LHCN-M2 (cell line): Measurements from ENCODE around the gene FOXA3. TPM values are rescaled to one million over a fixed set of nuclear protein-coding genes. Genes with fewer than 3 reads are reported as not detected.
A peak's percentile ranks its signal among the peaks of the same experiment; 100 is the strongest.
"Not testable (repeated sequence)": the region's sequence is repeated elsewhere in the genome, so short reads cannot be mapped to it uniquely, and the experiment has no call there.

ENCODE experiments used
- DNase-seq: peaks from one replicate; pipeline ENCODE4 v3.0.0-alpha.2; 2012; ENCODE audit warnings: low read depth
- total RNA-seq: library from RNA; depleted of rRNA; stranded (reverse); fragments of >200 nt; gene quantifications from 2 replicates; pipeline ENCODE4 v1.2.3, GENCODE V29; 2014

The FOXA3 gene
- total RNA-seq, 1 experiment from 2014 or later = not detected

DNA sequence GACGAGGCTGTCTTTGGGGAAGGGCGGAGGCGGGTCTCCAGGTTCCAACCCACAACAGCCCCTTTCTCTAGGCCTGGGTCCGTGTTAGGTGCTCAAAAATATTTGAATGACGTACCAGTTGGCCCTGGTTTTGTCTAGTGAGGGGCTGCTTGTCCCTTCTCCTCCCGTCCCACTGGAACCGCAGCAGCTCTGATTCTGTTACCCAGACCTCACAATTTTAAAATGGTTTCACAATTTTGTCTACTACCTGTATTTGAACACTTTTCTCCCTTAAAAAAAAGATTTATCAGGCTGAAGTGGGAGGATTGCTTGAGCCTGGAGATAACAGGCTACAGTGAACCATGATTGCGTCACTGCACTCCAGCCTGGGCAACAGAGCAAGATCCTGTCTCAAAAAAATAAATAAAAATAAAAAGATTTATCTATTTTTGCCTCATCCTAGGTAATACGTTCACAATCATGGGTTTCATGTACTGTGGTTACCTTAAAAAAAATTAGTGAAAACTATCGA lies 23.1 kb downstream of the FOXA3 start:
- DNase-seq = no peak

DNA sequence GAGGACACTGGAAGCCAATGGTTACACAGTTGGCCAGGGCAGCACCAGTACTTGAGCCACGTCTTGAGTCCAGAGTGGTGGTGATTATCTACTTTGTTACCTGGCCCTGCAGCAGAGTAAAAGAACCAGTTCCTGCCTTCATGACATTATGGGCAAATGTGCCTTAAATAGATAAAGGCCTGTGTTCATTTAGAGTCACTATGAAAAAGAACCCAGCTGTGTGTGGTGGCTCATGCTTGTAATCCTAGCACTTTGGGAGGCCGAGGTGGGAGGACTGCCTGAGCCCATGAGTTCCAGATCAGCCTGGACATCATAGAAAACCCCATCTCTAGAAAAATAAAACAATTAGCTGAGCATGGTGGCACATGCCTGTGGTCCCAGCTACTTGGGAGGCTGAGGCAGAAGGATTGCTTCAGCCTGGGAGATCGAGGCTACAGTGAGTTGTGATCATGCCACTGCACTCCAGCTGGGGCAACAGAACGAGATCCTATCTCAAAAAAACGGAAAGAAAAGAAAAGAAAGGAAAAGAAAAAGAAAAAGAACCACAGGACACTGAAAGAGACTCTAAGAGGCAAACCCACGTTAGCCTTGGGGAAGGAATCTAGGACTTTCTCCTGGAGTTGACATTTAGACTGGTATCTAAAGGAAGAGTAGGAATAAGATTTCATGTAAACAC lies 25.2 kb downstream of the FOXA3 start:
- no peak for DNase-seq

DNA sequence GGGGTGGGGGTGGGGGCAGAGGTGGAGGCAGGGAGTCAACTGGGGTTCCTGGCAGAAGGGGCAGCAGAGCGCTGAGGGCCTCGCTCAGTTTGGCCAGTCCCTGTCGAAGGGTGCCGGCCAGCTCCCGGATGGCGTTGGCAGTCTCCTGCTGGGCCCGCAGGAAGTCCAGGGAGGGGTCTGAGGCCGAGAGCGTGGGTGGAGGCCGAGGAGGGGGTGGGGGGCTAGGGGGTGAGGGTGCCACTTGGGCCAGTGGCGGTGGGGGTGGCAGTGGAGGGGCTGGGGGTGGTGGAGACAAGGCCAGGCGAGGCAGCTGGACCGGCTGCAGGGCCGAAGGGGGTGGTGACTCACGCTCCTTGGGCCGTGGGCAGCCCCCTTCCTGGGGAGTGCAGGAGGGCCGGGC lies 26.8 kb downstream of the FOXA3 start:
- DNase-seq = no peak

DNA sequence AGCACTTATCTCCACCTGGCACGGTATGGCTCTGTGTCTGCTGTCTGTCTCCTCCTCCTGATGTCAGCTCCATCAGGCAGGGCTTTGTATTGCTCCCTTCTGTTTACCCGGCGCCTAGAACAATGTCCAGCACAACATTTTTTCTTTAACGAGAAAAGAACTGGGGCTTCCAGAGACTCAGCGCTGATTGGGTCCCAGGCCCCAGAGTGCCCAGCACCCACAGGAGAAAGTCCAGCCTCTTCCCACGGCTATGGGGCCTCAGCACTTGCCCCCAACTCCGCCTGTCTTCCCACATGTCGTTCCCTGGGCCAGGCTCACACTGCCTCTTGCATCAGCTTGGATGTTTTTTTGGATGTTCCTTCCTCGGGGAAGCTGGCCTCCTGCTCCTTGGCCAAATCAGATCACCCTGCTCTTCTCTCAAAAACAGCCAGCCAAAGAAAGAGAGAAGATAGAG lies 31.4 kb downstream of the FOXA3 start:
- no peak for DNase-seq

DNA sequence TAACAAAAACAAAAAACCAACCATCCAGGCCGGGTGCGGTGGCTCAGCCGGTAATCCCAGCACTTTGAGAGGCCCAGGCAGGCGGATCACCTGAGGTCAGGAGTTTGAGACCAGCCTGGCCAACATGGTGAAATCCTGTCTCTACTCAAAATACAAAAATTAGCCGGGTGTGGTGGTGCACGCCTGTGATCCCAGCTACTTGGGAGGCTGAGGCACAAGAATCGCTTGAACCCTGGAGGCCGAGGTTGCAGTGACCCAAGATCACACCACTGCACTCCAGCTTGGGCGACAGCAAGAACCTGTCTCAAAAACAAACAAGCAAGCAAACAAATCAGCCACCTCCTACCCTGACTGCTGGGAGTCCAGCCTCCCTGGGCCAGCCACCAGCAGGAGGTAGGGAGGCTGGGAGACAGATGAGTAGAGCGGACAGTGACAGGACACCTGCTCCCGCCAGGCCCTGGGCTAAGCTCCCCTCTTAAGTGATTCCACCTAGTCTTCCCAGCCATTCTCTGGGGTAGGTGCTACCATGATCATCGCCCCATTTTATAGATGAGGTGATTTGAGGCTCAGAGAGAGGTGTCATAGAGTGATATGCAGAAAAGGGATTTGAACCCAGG lies 32.0 kb downstream of the FOXA3 start:
- not testable (repeated sequence) for DNase-seq

GRCh38 chr19:45897261-45897812 lies 33.2 kb downstream of the FOXA3 start:
- no peak for DNase-seq

- no peak for DNase-seq
Measured at GRCh38 chr19:45899253-45899652, 35.1 kb downstream of the FOXA3 start.

- no peak for DNase-seq
Measured at GRCh38 chr19:45899919-45900589, 35.9 kb downstream of the FOXA3 start.

GRCh38 chr19:45900738-45901431 lies 36.8 kb downstream of the FOXA3 start:
- DNase-seq = no peak

DNA sequence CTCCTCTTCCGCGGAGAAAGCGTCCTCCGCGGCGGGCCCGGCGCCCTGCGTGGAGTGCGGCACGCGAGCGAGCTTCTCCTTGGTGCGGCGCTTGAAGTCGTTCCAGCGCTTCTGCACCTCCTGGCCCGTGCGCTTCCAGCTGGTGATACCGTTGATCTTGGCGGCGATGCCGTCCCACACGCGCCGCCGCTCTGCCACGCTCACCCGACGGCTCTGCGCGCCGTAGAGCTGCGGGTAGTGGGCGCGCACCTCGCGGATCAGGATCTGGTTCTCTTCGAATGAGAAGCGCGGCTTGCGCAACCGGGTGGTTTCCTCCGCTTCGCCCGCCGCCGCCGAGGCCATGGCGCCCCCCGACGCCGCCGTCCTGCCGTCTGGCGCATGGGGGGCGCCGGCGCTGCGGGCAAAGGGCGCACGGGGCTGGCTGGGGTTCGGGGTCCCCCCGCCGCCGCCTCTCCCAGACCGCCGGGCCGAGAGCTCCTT lies 37.3 kb downstream of the FOXA3 start:
- no peak for DNase-seq

- DNase-seq = no peak
Measured at GRCh38 chr19:45901912-45902650, 38.0 kb downstream of the FOXA3 start, which contains the start of gene MYPOP. TSS of gene MYPOP (minus strand) at chr19:45902613. CDS start at chr19:45901773, 840 bp downstream.

DNA sequence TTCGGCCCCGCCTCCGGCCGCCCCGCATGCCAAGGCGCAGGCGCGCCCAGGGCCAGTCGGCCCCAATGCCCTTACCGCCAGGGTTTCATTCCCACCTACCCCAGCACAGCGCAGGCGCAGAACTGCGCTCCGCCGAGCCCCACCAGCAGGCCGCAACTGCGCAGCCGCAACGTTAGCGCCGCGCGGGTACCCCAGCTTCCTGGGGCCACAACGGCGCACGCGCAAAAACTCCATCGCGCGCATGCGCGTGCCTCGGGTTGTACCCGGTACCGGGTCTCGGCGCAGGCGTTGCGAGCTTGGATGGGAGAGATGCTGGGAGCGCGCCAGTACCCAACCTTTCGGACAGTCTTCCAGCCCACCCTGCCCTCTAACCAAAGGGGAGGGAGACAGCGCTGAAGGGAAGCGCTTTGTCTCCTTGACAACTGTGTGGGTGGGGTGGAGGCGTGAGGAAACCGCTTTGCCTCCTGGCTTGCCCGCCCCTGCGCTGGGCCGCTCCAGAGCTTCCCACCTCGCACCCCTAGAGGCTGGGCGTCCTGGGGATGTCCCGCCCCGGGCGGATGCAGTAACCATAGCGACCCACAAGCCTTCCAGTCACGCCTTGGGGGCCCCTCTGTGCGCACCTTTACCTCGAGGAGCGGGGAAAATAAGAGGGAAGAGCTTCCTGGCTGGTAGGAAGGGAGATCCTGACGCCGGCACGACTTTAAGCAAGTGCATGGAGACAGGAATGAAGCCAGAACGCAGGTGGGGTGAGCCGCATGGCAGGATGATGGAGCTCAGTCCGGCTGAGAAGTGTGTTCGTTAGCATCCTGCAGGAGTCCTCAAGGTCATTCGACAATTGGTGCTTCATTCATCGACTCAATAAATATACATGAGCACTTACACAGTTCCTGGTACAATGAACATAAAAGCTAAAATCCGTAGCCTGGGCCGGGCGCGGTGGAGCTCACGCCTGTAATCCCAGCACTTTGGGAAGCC lies 38.8 kb downstream of the FOXA3 start:
- peak; percentile 95 for DNase-seq

DNA sequence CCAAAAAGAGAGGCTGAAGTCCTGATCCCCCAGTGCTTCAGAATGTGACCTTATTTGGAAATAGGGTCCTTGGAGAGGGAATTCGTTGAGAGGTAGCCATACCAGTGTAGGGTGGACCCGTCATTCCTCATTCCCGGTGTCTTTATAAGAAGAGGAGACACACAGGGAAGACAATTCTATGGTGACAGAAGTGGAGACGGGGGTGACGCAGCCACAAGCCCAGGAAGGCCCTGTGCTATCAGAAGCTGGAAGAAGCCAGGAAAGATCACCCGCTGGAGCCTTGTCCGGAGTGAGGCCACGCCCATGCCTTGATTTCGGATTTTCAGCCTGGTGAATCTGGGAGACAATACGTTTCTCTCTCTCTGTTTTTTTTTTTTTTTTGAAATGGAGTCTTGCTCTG lies 40.9 kb downstream of the FOXA3 start:
- DNase-seq = no peak

DNA sequence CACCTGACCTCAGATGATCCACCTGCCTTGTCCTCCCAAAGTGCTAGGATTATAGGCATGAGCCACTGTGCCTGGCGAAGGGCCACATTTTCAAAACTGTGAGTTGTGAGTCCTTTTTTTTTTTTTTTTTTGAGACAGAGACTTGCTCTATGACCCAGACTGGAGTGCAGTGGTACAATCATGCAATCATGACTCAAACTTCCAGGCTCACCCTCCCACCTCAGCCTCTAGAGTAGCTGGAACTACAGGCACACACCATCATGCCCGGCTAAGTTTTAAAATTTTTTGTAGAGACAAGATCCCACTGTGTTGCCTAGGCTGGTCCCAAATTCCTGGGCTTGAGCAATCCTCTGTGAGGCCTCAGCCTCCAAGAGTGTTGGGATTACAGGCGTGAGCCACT lies 42.1 kb downstream of the FOXA3 start:
- DNase-seq = peak; percentile 35

DNA sequence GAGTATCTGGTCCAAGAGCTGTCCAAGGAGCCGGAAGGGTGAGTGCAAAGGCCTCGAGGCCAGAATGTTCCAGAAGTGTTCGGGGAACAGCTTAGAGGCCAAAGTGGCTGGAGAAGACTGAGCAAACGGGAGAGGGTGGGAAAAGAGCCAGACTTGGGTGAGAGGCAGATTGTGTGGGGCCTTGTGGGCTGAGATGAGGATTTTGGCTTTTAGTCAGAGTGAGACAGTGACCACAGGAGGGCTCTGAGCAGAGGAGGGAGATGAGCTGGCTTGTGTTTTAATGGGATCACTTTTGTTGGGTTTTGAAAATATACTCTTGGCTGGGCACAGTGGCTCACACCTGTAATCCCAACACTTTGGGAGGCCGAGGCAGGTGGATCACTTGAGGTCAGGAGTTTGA lies 44.8 kb downstream of the FOXA3 start:
- peak; percentile 43 for DNase-seq

GRCh38 chr19:45911291-45911690 lies 47.2 kb downstream of the FOXA3 start:
- DNase-seq = no peak

DNA sequence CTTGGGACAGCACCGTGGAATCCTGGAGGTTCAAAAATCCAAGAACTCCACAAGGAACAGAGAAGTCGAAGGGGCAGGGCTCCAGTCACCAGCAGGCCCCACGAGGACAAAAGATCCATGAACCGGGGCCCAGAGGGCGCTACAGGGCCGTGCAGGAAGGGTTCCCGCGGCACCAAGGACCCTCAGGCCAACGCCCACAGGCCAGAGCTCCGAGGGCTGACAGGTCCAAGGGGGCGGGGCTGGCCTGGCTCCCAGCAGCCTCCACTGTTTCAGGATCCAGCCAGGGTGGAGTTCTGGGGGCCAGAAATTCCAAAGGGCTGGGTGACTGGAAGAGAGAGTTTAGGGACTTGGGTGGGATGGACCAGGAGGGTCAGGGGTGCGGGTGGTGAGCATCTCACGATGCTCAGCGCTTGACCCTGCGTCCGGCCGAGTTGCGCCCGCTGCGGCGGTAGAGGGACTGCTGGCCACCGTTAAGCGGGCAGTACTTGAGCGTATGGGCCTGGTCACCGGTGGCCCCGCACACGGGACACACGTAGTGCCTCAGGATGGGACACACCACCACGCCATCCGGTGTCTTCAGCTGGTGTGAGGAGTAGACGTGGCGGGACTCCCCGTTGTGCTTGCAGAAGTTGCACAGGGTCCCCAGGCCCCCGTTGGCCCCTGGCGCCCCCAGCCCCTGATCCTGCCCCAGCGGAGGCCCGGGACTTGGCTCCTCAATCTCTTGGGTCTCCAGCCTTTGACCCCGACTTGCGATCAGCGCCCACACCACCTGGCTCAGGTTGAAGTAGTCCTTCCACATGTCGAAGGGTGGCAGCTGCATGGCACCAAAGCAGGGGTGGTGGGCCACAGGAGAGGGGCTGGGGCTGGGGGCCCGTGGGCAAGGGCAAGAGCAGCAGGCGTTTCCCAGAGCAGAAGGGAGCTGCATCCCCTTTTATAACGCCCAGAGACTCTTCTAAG lies 50.0 kb downstream of the FOXA3 start, which contains the start of gene NANOS2:
NANOS2 (minus strand) TSS at position 905 of the 957 bp plus-strand sequence; CDS start at position 820, 85 bp downstream.
- no peak for DNase-seq

DNA sequence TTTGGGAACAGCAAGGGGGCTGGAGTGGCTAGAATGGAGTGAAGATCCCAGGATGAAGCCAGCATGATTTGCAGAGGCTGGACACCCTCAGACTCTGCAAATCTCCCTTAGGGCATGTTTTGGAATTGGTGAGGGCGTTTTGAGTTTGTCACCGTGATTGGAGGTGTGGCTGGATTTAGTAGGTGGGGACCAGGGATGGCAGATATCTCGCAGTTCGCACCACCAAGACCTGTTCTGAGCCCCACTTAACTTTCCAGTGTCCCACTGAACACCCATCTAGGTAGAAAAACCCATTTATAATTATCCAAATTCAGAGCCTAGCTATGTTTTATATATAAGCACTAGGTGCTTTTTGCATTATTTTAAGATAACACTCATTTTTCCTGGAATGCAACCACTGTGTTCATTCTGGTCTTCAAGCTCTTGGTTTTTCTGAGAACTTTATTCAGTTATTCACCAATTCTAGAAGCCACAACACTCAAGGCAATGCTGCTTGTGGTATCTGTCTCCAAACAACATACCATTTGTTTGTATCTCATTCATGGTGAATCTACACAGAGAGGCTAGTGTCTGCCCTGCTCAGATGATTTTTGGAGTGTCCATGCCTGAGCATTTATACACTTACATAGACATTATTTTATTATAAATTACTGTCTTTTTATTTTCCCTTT lies 53.4 kb downstream of the FOXA3 start:
- DNase-seq = no peak
